ENCODE results near the gene MUS81.

The MUS81 gene

DNA sequence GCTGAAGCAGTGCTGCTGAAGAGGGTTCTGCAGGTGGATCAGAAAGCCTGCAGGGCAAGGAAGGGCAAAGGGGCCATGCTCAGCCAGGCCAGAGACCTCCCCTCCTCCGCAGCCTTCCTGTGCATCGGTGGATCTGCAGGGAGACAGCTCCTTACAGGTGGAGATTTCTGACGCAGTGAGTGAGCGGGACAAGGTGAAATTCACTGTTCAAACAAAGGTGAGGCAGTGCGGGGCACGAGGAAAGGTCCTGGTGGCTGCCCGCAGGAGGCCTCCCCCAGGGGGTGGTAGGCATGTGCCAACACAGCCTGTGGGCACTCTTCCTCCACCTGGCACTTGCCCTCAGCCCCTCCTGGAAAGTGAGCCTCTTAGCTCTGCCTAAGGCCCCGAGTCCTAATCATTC is 10.9 kb upstream of the MUS81 start:
- DNase-seq, result no peak

DNA sequence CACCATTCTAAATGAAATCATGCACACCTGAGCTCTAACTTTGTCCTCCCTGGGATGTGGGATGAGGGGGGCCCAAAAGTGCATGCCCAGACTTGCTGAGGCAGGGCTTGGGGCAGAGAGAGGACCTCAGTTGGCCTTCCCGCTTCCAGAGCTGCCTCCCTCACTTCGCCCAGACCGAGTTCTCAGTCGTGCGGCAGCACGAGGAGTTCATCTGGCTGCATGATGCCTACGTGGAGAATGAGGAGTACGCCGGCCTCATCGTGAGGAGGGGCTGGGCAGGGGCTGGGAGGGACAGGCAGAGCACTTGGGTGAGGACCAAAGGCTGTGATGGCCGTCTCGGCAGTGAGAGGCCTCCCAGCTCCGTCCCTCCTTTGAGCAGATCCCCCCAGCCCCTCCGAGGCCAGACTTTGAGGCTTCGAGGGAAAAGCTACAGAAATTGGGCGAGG is 10.4 kb upstream of the MUS81 start:
- DNase-seq, result no peak

DNA sequence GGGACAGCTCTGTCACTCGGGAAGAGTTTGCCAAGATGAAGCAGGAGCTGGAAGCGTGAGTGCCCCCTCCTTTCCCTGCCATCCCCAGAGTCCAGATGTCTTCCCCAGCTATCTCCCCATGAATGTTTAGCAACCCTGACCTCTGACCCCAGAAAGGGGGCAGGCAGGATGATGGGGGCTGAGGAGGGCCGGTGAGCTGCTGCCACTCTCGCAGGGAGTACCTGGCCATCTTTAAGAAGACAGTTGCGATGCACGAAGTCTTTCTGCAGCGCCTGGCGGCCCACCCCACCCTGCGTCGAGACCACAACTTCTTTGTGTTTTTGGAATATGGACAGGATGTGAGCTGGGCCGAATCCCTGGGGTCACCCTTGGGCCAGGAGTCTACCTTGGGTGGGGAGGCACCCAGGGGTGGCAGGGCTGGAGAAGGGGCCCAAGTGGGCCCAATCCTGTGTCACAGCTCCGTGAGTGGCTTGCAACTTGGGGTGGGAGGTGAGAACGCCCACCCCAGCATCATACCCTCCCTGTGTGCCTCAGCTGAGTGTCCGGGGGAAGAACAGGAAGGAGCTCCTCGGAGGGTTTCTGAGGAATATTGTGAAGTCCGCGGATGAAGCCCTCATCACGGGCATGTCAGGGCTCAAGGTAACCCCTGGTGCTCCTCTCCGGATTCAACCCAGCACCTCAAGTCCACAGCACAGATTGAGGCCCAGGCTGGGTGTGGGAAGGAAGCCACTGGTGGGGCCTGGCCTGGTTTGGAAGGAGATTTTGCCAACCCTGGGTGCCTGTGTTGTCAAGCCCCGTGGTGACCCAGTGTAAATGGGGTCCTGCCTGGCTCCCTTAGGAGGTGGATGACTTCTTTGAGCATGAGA is 9.8 kb upstream of the MUS81 start:
- peak; percentile 30 for DNase-seq

DNA sequence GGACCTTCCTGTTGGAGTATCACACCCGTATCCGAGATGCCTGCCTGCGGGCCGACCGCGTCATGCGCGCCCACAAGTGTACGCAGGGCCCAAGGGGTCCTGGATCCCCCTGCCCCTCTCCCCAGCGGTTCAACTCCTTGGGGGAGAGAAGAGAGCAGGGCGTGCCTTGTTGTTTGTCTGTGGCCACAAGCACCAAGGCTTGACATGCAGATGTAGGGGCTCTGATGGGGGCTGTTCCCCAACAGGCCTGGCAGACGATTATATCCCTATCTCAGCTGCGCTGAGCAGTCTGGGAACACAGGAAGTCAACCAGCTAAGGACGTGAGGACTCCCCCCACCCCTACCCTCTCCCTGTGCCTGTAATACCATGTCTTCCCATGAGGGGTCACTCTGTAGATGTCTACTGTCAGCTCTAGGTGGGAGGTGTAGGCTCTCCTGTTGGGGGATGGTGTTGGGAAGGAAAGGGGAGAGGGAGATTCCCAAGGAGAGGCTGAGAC is 9.1 kb upstream of the MUS81 start:
- peak; percentile 34 for DNase-seq

DNA sequence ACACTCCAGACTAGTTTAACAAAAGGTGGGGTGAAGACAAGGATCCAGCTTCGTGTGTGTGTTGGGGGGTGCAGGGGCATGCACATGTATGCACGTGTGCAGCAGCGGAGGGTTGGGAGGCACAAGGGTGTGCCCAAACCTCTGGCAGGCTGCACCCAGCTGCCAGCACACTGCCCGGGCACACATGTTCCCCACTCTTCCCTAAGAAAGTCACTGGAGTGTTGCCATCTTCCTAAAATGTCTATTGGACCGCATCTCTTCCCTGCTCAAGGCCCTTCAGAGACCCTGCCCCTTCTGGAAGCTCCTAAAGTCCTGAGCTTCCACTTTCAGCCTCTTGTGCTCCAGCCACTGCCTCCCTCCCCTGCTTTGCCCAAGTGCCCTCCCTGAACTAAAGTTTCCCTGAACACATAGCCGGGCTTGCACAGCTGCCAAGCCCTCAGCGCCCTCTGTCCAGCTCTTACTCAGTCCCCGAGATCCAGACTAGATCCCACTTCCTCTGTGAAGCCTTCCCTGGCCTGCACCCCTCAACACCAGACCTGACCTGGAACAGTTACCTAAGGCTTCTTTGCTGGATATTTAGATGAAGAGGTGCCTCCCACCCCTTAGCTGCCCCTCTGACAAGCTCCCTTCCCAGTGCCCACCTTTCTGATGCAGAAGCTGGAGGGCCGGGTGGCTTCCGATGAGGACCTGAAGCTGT is 8.3 kb upstream of the MUS81 start:
- DNase-seq, result peak; percentile 32

DNA sequence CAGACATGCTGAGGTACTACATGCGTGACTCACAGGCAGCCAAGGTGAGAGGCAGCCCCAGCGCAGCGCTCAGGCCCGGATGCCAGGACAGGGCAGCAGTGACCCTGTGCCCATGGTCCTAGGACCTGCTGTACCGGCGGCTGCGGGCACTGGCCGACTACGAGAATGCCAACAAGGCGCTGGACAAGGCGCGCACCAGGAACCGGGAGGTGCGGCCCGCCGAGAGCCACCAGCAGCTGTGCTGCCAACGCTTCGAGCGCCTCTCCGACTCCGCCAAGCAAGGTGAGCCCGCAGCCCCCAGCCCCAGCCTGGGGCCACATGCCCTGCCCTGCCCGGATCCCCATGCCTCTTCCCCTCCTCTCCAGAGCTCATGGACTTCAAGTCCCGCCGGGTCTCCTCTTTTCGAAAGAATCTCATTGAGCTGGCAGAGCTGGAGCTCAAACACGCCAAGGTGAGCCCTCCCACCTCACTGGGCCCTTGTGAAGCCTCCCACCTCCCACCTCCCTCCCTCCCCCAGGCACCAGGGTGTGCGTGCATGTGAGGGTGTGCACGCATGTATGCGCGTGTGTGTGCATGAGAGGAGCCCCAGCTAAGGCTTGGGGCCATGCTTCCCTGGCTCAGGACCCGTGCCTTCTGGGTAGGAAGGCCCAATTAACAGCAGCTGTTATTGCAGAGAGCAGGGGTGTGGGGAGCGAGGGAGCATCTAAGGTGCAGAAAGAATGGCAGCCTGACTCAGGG is 7.6 kb upstream of the MUS81 start:
- no peak for DNase-seq

DNA sequence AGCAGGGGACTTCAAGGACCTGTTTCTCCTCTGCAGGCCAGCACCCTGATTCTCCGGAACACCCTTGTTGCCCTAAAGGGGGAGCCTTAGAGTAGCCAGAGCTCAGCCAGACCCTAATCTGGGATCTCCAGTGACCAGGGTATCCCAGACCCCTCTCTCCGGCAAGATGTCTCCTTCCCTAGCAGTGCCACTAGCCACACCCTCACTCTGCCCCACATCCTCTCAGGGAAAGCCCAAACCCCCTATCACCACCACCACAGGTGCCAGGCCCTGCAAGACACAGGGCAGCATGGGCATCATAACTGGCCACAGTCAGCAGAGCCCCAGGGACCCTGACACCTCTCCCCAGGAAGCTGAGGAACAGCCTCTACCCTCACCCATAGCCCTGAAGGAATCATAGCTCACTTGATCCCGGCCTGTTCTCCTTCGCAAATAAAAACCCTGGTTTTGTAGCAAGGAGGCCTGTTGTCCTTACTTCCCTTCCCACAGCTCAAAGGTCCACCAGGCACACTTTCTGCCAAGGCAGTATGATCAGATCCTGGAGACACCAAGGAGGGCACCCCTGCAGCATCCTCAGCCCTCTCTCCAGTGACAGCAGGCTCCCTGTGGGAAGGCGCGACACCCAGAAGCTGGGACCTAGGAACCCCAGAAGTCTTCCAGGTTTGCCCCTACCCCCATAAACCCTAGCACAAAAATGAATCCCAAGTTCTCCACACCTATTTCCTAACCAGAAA is 6.8 kb upstream of the MUS81 start:
- peak; percentile 34 for DNase-seq

DNA sequence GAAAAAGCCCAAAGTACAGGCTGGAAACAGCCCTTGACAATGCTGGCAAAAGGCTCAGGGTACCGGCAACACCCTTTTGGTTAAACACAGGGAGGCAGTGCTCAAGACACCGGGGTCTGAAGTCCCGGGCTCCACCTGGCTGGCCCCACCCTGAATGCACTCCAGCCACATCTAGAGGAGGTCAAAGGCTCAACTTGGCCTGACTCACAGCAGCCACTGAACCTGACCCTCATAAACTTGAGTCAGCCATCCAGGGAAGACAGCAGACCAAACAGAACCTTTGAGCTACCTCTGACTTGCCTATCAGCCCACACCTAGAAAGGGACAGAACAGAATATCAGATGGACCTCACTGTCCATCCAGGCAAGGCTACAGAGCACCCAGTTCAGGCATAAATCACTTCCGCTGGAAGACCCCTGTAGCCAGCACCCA is 6.1 kb upstream of the MUS81 start:
- no peak for DNase-seq

DNA sequence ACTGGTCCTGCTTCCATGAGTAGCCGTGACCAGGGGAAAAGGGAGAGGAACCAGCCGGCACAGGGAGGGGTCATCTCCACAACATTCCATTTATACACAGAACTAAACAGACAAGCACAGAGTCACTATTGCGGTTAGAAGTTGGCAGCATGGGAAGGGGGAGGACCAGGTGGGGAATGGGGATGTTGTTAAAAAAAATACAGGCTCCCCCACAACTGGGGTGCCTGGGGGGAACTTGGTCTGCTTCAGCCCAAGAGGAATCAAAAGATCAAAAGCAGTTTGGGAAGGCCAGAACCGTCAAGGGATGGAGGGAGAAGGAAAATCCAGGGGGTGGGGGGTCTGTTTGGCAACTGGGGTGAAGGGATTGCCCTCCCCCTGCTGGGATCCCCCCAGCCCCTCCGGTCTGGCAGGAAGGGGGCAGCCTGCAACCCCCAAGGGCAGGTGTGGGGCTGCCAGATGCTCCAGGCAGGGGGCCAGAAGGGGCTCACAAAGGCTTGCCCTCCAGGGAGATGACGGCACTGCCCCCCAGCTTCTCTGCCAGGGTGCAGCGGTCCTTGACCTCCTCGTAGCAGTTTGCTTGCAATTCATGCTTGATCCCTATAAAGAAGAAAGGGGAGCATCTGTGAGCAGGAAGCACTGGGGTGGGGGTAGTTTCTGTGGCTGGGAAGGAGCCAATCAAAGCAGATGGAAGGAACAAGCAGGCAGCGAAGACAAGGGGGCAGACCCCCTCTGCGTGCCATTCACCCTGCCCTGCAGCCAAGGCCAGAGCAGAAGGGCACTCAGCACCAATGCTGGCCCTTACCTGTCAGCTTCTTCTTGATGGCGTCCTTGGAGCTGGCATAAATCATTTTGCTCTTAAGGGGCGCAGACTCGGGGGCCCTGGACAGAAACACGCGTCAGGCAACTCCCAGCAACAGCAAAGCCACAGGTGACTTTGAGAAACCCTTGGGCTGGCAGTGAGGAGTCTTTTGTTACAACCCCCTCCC is 5.1 kb upstream of the MUS81 start:
- no peak for DNase-seq

DNA sequence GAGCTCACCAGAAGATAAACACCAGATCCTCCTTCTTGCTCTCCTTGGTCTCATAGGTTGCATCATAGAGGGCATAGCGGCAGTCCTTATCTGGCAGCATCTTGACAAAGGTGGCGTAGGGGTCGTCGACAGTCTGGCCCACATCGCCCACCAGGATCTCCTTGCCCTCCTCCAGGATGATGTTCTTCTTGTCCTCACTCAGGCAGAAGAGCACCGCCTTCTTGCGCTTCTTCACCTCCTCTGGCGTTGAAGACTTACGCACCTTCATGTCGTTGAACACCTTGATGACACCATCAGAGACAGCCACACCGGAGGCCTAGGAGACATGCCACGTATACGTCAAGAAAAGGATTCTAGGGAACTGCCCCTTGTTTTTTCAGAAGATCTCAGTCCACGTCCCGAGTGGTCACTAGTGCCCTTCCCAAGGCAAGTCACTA is 4.3 kb upstream of the MUS81 start:
- no peak for DNase-seq

DNA sequence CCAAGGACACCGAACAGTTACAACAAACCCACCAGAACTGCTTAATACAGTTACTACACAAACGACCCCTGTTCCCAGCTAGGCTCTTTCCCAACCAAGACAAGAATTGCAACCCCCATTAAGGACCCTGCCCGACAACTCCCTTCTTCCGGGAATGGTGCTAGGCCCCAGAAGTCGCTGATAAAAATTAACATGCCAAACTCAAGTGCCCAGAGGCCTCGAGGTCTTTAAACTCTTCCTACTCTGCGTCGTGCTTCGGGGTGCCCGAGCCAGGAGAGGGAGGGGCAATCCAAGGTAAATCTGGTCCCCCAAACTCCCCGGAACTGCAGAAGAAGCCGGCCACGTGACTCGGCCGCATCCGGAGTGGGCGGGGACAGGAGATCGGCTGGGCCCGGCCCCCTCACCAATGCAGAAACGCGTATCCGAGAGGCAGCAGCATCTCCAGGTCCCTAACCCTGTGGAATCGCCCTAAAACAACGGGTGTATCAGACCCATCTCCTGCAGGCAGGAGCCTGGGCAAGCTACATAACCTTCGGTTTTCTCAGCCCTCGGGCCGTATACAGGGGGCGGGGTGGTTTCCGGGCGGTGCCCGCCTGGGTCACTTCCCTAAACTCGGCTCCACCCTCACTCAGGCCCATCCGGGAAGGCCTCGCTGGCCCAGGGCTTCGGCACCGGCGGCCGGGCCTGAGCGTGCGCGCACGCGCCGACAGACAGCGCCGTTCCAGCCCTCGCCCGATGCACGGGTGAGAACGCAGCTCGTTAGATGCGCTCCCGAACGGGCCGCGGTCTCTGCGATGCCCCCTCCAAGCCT is 3.3 kb upstream of the MUS81 start:
- peak; percentile 66 for DNase-seq

DNA sequence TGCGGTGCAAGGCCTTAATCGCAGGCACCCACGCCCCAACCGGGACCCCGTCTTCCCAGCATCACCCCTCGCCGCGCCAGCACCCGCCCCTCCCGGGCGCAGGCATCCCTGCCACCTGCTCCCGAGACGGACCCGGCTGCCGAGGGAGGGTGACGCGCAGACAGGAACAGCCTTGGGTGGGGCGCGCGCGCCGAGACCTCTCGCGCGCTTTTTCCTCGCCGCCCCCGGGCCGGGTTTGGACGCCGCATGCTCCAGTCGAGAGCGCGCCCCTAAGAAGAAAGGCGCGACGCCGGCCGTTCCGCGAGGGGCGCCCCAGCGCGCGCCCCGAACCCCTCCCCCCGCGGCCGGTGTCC is 2.8 kb upstream of the MUS81 start:
- peak; percentile 46 for DNase-seq

DNA sequence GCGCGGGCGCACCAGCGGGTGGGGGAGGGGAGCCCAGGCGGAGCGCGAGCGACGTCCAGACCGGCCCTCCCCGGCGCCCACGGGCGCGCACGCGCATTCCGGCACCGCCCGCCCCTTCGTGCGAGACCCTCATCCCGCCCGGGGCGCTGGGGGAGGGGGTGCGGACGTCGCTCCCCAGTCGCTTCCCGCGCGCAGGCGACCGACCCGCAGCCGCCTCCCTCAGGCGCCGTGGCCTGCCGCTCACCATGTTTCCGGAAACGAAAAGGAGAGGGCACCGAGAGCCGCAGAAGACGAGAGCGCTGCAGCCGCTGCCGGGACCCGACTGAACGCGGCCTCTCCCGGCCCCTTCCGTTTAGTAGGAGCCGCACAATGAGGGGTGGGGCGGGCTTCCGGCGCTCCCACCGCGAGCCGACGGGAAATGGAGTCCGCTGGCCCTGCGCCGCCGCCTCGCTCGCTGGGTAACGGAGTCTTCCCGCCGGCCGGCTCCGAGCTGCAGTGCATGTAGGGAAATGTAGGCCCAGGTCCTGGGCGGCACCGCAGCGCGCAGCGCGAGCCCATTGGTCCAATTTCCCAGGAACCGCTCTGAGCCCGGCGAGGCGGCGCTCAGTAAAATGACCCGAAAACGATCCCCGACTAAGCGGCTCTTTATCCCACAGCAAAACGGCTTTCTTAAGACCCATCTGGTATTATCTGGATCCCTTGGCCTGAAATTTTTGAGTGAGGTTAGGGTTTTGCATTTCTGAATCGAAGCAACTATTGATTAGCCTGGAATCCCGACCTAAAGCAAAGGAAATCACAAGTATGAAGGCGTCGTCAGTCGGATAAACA is 2.2 kb upstream of the MUS81 start, which contains the start of gene CFL1:
Gene CFL1 (minus strand): TSS at position 328 of the 828 bp plus-strand sequence. CDS start 81 bp downstream, at position 247.
- DNase-seq, result peak; percentile 99

DNA sequence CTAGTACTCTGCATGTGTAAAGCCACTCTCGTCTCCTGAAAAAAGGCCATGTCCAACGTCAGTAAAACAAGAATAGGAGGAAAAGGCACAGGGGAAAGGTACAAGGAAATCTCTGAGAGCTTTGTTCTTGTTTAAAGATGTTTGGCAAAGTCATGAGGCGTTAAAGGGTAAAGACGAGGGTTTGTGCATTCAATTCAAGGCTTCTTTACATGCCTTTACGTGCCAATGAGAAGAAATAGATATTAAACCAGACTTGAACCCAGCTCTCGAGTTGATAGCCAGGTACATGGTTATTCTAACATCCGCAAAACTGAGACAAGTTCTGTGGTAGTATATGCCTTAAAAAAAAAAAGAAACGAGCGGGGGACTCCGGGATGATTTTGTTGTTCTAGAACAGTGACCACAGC is 1.5 kb upstream of the MUS81 start:
- DNase-seq, result no peak

DNA sequence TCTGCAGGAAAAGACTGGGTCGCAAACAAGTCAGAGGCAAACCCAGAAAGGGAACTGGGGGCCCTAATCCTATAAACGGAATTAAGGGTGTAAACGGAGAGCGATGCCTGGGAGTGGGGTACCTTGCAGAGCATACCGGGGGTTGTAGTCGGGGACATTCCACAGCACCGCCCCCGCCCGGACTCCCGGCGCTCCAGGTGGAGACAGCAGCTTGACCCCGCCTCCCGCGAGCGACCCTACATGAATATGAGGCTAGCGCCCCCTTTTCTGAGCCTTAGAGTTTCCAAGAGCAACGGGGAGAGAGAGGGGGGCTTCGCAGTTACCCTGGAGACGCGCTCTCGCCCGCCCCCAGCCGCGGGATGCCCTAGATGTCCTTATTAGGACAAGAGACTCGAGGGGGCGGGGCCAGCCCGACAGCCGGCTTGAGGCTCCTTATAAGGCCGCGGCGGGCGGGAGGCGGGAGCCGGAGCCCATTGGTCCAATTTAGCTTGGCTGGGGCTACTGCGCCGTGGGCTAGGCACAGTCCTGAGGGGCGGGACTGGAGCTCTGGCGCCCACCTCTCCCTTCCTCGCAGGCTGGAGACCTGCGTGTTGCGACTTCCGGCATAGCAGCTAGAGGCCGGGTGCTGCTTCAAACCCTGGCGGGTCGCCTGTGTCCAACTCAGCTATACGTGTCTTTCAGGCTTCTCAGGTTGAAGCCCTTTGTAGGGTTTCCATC is 980 bp upstream of the MUS81 start:
- DNase-seq, result peak; percentile 100

DNA sequence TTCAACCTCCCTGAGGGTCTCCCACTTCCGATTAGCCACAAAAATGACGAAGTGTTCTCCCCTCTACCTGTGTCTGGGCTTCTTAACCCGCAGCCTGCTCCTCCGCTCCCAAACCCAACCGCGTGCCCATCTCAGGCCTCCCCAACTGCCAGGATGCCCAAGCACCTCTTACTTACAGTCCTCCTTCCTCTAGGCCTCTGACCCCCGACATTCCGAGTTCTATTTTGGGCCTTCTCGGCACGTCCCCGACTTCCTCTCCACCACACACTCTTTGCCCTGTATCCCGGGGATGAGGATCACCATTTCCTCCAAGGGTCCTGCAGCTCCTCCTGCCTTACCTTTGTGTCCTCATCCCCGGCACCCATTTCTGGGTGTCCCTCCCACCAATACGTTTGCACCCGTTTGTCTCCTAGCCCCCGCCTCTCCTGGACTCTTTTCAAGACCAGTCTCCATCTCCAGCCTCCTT is 388 bp upstream of the MUS81 start:
- DNase-seq, result peak; percentile 56

DNA sequence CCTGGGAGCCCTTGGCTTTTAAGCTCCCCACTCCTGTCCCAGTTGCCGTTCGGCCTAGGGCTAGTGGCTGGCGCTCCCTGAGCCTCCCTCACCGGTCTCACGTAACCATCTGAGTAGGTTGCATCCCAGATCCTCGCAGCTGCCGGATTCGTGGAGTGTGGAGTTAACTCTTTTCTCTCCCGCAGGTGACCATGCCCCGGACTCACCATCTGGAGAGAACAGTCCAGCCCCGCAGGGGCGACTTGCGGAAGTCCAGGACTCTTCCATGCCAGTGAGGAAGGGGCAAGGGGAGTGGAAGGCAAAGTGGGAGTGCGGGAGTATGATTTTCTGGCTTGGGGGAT is 902 bp downstream of the MUS81 start:
- no peak for DNase-seq

DNA sequence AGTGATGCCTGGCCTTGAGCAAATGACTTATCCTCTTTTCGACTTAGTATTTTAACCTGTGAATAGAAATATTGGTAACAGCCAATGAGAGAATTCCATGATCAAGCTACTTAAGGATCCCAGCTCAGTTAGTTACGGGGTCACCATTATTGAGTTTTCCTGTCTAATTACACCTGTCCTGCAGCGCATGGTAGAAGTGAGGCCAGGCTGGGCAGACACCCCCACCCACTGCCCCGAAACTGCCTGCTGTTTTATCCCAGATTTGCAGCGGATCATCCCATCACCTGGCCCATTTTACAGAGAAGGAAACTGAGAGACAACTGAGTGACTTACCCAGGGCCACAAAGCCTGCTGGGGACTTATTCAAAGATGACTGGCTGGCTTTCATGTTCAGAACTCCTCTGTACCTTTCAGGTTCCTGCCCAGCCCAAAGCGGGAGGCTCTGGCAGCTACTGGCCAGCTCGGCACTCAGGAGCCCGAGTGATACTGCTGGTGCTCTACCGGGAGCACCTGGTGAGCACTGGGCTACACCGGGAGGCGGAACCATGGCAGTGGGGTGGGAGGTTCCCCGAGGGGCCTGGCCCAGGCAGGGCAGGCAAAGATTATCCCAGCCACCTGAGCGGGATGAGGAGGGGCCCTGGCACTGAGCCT is 1.4 kb downstream of the MUS81 start:
- no peak for DNase-seq
